Right atrium auricular region (tissue), 2 donors: ENCODE measurements around the gene DCUN1D2. TPM values are rescaled to one million over a fixed set of nuclear protein-coding genes. Genes with fewer than 3 reads are reported as not detected.

Experiments
- DNase-seq: peaks from one replicate; pipeline ENCODE4 v3.0.0-alpha.2; 2019; ENCODE audit warnings: low spot score
- H3K27ac ChIP-seq, 2 donors: fragments of 200-600 bp; sonication (generic); 1 replicate in 1 of 2; 2 replicates in 1 of 2; pipeline ENCODE4 v1.5.1; 2016 to 2019
- H3K27me3 ChIP-seq, 2 donors: fragments of 200-600 bp; sonication (generic); one replicate each; pipeline versions ENCODE4 v1.5.1 to v1.6.0; 2017 to 2019
- H3K36me3 ChIP-seq: fragments of 200-600 bp; sonication (generic); one replicate; pipeline ENCODE4 v1.5.1; 2016
- H3K4me1 ChIP-seq, 2 donors: fragments of 200-600 bp; sonication (generic); one replicate each; pipeline versions ENCODE4 v1.5.1 to v1.6.0; 2017 to 2019
- H3K4me3 ChIP-seq, 2 donors: fragments of 200-600 bp; sonication (generic); 1 replicate in 1 of 2; 2 replicates in 1 of 2; pipeline ENCODE4 v1.5.1; 2017 to 2019; ENCODE audit warnings: mild to moderate bottlenecking in 1 of 2, moderate library complexity in 1 of 2
- H3K9me3 ChIP-seq, 2 donors: fragments of 200-600 bp; sonication (generic); one replicate each; pipeline ENCODE4 v1.5.1; 2019
- total RNA-seq, 2 donors: library from RNA; depleted of rRNA; stranded (reverse); fragments of >200 nt; gene quantifications; one replicate each; pipeline ENCODE4 v1.1.0, GENCODE V29; 2016
- TF ChIP-seq, protein P1 (sequence below), 2 donors: fragments of 200-600 bp; sonication (generic); IDR thresholded peaks; one replicate each; pipeline ENCODE4 v1.5.1; 2019; ENCODE audit warnings: antibody characterized with exemption in 2 of 2

DCUN1D2 gene
- total RNA-seq, 2 donors from 2014 or later: 45.3 to 65.5 TPM

- Histone ChIP-seq H3K27ac (peak overlapping the region; percentile 85 to 94), H3K4me3 (peak overlapping the region; percentile 15 to 51), H3K36me3 (no peaks in the 10 kb centered on the region), H3K9me3 (no peaks in the 10 kb centered on the region), H3K27me3 (no peaks in the 10 kb centered on the region), H3K4me1 (peaks cover 0 to 56% of the 10 kb centered on the region in 2 donors)
- no peak for DNase-seq
- TF ChIP-seq, protein P1, sequence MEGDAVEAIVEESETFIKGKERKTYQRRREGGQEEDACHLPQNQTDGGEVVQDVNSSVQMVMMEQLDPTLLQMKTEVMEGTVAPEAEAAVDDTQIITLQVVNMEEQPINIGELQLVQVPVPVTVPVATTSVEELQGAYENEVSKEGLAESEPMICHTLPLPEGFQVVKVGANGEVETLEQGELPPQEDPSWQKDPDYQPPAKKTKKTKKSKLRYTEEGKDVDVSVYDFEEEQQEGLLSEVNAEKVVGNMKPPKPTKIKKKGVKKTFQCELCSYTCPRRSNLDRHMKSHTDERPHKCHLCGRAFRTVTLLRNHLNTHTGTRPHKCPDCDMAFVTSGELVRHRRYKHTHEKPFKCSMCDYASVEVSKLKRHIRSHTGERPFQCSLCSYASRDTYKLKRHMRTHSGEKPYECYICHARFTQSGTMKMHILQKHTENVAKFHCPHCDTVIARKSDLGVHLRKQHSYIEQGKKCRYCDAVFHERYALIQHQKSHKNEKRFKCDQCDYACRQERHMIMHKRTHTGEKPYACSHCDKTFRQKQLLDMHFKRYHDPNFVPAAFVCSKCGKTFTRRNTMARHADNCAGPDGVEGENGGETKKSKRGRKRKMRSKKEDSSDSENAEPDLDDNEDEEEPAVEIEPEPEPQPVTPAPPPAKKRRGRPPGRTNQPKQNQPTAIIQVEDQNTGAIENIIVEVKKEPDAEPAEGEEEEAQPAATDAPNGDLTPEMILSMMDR (IDR thresholded peaks at IDR 0.05): no peak
Observed at GRCh38 chr13:113449693-113450347, 40.7 kb downstream of the DCUN1D2 start.

DNA sequence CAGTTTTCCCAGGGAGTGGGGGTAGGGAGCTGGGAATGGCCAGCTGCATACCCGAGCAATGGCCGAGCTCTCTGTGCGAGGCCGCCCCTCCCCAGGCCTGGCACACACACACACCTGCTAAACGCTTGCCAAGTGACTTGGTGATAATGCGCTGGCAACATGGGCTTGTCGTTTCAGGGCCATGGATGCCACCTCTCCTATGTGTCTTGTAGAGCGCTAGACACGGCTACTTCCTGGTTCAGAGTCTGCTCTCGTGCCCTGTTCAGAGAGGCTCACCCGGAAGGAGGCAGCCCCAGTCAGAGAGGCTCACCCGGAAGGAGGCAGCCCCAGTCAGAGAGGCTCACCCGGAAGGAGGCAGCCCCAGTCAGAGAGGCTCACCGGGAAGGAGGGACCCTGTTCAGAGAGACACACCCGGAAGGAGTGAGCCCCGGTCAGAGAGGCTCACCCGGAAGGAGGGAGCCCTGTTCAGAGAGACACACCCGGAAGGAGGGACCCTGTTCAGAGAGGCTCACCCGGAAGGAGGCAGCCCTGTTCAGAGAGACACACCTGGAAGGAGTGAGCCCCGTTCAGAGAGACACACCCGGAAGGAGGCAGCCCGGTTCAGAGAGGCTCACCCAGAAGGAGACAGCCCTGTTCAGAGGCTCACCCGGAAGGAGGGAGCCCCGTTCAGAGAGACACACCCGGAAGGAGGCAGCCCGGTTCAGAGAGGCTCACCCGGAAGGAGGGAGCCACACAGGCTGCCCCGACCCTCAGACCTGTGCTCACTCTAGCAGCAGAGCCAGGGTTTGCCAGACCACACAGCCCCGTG, 41.4 kb downstream of the DCUN1D2 start:
- Histone ChIP-seq H3K27ac (peak overlapping the region; percentile 85 to 94), H3K4me1 (peaks cover 0 to 57% of the 10 kb centered on the region in 2 donors), H3K36me3 (peaks cover 3% of the 10 kb centered on the region), H3K4me3 (peak overlapping the region; percentile 15 to 51), H3K27me3 (no peaks in the 10 kb centered on the region), H3K9me3 (no peaks in the 10 kb centered on the region)
- DNase-seq: no peak
- TF ChIP-seq, protein P1 (IDR thresholded peaks at IDR 0.05): no peak

DNA sequence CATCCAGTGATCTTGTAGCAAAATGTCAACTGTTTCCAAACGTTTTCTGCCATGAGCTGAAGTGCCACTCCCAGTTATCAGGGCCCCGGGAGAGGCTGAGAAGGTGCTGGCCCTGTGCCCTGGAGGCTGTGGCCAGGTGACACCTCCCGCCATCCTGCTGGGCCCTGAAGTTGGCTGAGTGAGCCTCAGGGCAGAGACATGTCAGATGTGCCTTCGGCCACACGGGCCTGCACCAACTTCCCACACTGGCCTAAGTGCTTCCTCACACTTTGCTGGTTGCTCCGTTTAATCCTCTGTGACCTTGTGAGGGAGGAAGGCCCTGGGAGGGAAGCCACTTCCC, 42.0 kb downstream of the DCUN1D2 start:
- H3K4me3 ChIP-seq: peak overlapping the region in 1 of 2 donors; percentile 51
- H3K4me1 ChIP-seq: peaks cover 0 to 55% of the 10 kb centered on the region in 2 donors
- no peaks in the 10 kb centered on the region for H3K9me3 ChIP-seq
- TF ChIP-seq, protein P1 (IDR thresholded peaks at IDR 0.05): no peak
- peak overlapping the region; percentile 85 to 94 for H3K27ac ChIP-seq
- peaks cover 7% of the 10 kb centered on the region for H3K36me3 ChIP-seq
- no peaks in the 10 kb centered on the region for H3K27me3 ChIP-seq
- no peak for DNase-seq

GRCh38 chr13:113447596-113447995, 42.9 kb downstream of the DCUN1D2 start:
- peaks cover 0 to 55% of the 10 kb centered on the region in 2 donors for H3K4me1 ChIP-seq
- H3K27ac ChIP-seq: peak overlapping the region; percentile 85 to 94
- H3K27me3 ChIP-seq: no peaks in the 10 kb centered on the region
- no peaks in the 10 kb centered on the region for H3K9me3 ChIP-seq
- no peak overlapping the region for H3K4me3 ChIP-seq
- H3K36me3 ChIP-seq: peaks cover 15% of the 10 kb centered on the region
- TF ChIP-seq, protein P1 (IDR thresholded peaks at IDR 0.05): no peak
- DNase-seq: no peak

- Histone ChIP-seq H3K27me3 (no peaks in the 10 kb centered on the region), H3K4me1 (peaks cover 0 to 55% of the 10 kb centered on the region in 2 donors), H3K9me3 (no peaks in the 10 kb centered on the region), H3K36me3 (peaks cover 26% of the 10 kb centered on the region), H3K27ac (no peak overlapping the region), H3K4me3 (no peak overlapping the region)
- TF ChIP-seq, protein P1 (IDR thresholded peaks at IDR 0.05): no peak
- no peak for DNase-seq
Observed at GRCh38 chr13:113446488-113446854, 44.0 kb downstream of the DCUN1D2 start.
